GM21528 (cell line): ENCODE measurements around the gene PAPPA.

Source experiments
- ATAC-seq: cut with Tn5 transposase; IDR thresholded peaks from one replicate; pipeline ENCODE4 v1.9.1; 2021; ENCODE audit warnings: mild to moderate bottlenecking, moderate library complexity; ENCODE audit not compliant: unreplicated experiment, low FRiP score

Gene PAPPA

DNA sequence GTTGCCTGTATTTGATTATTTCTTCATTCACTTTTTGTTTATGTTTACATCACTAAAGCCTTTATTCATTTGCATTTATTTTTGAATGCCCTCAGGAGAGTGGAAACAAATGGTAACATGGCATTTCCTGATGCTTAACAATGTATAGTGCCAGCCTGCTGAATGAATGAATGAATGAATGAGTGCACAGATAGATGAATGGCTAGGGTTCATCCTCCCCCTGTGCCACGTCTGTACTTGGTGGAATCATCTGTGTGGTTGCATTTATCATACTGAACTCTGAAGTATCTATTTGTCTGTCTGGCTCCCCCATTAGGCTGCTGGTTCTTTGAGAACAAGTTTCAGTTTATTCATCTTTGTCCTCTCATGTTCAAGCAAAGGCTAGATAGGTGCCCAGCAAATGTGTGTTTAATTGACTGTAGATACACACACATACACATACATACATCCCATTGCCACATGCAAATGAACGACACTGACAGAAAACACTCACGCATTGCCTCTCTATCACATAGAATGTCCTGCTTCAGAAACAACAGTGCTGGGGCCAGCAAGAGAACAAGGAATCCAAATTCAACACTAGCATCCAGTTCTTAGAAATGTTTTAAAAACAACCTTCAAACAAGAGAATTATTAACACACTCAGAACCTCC is 150.4 kb downstream of the PAPPA start:
- ATAC-seq, result no peak

DNA sequence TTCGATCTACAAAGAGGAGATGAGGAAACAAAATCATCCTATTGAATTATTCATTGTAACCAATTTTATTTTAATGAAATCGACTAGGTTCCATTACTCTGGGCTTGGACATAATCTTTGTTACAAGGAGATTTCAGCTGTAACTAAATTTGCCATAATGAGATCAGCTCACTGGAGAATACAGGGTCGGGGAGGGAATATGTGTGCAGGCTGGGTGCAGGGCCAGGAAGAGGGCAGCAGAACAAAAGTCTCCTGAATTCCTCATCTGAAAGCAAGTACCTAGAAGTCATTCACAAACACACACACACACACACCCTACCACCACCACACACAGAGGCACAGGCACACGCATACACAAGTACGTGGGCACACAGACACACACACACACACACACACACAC is 151.2 kb downstream of the PAPPA start:
- ATAC-seq, result no peak

DNA sequence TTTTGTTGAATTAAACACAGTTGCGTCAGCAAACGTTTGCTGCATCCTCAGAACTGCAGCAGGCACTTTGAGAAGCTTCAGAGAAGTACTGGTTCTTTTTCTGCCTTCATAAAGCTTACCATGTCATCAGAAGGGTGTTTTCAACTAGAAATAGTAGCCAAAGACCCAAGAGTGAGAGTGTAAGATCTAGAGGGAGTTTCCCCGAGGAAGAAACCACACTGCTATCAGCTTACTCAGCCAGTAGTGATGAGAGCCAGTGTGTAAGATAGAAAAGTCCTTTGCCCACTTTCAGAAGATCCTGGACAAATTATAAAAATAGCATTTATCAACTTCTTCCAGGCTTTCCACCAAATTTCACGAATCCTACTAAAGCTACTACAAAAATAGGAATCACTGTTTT is 154.5 kb downstream of the PAPPA start:
- no peak for ATAC-seq

DNA sequence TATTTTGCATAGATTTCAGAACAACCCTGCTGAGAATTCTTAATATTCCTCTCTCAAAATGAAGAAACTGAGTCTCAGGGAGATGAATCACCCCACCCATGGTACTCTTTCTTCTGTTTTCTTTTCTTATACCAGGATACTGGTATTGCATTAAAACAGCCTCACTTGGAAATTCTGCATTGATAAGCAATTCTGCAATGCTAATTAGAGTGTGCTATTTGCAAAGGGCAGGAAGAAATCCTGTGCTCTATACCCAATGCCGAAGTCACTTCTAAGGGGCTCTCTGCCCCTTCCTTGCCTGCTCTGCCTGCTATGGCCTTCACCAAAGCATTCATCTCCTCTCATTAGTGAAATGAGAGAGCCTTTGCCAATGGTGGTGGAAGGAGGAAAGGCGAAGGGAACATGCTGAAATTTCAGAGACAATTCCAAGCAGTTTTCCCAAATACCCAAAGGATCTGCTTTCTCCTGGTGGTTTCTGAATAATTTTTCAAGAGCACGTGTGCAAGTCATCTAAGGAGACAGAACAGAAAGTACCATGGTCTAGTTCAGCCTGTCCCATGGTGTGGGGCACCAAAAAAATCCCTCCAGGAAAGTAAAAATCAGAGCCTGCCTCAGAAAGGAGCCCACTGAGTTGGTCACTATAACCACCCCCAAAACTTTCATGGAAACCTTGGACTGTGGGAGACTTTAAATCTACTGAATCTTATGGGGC is 156.5 kb downstream of the PAPPA start:
- ATAC-seq, result no peak

DNA sequence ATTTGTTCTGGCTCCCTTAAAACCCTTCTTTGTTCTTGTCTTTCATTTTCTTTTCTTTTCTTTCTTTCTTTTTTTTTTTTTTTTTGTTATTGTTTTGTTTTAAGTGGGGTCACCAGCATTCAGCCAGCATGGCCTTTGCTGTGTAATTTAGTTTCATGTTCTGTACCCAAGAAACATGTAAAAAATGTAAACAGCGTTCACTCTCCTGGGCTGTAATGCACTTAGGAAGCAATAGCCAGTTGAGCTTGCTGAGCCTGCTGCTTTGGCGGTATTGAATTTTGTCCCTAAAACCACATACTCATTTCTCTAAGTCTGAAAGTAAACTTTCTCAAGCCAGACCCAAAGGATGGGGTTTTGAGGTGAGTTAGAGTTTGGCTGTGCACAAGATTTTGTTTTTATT is 158.6 kb downstream of the PAPPA start:
- ATAC-seq, result no peak

DNA sequence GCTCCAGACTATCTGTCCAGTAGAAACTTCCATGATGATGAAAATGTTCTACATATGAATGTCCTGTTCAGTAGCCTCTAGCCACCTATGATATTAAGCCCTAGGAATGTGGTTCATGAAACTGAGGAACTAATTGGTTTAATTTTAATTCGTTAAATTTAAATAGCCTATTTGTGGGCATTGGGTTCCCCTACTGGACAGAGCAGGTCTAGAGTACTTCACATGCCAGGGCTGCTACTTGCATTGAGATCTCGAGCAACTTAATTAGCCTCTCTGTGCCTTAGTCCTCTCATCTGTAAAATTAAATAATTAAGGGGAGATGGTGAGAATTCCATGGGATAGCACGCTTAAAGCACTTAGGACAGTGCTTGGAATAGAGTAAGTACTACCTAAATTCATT is 160.0 kb downstream of the PAPPA start:
- ATAC-seq, result no peak

DNA sequence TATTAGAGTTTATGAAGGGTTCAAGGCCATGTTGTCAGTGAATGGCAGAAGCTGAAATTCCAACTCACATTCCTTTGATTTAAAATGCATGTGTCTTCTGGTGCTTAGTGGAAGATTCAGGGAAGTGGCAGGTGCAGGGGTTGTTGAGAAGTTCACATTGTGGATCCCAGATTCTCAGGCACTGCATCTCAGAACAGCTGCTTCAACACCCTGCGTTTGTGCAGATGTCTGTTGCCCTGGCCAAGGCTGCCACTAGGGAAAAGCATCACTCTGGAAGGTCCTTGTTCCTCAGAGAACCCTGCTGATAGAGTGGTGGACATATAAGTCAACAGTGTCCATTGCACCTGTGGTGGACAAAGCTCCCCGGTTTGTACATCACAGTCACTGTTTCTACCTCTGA is 162.7 kb downstream of the PAPPA start:
- ATAC-seq, result no peak

DNA sequence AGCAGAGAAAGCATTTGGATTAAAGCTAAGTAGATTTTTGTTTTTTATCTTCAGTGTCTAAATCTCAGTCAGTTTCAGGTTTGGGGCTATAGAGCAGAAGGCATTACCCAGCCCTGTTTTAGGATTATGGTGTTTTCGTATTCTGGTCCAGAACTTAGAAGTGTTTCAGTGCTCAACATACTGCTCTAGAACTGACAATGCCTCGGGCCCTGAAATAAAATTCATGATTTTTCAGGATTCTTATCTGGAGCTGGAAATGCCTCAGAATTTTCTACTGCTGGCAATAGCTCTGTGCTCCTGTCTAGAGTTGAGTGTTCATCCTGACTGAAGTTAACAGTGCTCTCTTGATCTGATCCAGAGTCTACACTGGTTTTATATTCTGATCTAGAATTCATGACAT is 163.9 kb downstream of the PAPPA start:
- no peak for ATAC-seq

DNA sequence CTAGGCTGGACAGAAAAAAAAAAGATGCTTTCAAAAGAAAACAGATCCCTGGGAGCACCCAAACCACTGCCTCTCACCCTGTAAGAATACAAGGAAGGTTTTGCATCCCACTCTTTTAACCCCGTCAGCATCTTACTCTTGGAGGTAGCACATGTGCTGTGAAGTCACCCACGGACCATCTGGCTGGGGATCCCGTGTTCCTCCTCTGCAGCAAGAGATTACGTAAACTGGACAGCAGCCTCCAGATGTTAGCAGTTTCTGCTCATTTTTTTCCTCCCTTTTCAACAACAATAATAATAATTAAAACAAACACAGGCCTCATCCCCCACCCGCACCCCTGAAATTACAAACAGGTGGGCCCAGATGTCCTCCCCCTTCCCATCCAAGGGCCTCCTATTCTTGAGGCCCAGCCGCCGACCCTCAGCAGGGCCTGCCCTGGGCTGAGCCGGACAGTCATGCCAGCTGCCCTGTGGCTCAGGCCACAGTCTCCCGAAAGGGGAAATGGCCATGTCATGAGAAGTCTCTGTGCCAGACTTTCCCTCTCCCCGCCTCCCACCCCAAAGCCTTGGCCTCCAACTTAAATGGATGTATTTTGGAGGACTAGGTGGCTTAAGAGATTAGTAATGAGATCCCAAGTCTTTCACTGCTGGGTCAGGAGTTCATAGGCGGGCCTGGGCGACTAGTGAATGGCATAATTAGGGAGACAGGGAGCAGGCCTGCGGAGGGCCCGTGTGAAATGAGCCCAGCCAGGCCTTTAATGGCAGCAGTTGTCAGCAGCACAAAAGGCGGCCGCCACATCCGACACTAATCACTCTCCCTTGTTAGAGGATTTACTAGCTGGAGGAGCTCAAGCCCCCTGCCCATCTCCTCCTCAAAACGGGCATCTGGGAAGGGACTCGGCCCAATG is 165.1 kb downstream of the PAPPA start:
- no peak for ATAC-seq

DNA sequence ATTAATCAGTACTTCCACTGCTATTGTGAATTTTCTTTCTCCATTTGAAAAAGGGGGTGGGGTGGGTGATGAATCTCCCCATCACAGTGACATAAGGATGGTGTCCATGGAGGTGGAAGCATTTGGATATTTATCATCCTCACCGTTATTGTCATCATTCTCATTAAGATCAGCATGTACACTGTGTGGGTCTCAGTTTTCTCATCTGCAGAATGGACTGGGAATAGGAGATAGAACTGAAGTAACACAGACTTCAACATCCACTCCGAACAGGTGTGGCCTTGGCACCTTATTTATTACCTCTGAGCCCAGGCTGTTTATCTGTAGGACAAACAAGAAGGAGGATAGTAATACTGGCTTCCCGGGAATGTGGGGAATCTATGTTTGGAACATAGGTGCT is 165.9 kb downstream of the PAPPA start:
- ATAC-seq, result no peak

DNA sequence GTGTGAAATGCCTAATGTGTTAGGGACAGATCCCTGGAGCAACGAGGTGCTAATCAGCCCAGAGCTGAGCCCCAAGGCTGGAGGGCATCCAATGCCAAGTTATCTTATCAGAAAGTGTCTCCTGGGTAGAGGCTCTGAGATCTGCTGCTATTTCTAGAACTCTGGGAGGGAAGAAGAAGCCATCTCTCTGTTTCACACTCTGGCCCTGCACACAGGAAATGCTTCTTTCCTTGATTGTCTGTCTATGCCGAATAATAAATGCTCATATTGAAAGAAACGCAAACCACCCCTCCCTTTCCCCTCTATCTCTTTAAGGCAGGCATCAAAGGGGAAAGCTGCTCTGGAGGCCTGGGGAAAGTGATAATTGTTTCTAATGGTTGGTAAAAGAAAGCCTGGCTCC is 166.7 kb downstream of the PAPPA start:
- ATAC-seq, result no peak

DNA sequence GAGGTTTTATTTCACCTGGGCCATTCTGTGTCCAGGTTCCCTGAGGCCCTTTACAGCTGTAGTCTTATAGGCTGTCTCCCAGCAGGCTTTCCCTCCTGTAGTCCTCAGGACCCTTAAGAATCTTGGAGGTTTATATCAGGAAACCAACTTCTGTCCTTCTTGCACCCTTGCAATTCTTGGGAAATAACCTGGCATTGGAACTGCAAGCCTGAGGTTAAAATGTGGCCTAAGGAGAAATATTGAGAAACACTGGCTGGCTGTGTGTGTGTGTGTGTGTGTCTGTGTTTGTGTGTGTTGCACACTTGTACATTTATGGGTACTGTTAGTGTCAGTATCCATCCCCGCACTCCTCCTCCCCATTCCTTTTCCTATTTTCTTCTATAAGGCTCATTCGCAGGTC is 168.9 kb downstream of the PAPPA start:
- no peak for ATAC-seq

DNA sequence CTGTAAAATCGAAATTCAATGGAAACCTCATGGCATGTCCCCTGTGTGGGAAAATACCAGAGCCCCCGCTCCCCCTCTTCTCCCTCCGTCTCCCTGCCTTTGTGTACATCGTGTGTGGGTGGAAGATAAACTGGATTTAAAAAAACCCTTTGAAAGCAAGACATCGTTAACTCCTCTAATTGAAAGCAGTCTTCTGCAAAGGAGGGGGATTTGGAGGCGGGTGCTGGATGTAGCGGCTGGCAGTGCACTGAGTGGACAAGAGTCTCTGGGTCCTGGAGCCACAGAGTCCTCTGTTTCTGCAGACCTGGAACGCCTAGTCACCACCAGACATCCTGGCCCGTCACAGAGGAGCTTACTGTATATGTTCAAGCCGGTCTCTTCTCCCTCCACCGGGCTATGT is 169.4 kb downstream of the PAPPA start:
- no peak for ATAC-seq

DNA sequence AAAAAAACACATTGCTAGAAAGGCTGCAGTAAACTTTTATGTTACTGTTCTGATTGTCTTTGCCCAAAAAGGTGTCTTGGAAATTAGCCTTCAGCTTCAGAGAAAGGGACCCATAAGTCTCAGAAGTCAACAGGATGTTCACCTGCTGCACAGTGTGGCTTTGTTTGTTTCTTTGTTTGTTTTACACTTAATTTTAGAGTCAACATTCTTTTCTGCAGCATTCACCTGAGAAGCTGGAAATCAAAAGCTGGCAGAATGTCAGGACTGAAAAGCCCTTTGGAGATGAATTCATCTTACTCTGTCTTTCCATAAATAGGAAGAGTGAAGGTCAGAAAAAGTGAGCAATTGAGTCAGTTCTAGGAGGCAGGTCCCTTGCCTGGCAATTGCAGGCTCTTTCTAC is 170.0 kb downstream of the PAPPA start:
- ATAC-seq, result no peak

DNA sequence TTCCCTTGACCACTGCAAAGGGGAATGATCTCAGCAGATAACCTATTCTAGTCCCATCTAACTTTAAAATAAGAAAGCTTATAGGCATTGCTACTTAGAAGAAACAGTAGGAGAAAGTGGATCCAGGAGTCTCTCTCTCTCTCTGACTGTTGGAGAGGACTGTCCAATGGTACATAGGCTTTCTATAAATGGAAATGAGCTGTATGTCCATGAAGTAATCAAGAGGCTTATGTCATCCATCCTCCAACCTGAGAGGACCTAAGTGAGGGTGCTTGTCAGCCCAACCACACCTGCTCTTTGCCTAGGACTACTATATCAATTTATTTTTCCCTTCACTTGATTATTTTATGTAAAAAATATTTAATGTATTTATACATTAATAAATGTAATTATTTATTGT is 172.3 kb downstream of the PAPPA start:
- ATAC-seq, result no peak

DNA sequence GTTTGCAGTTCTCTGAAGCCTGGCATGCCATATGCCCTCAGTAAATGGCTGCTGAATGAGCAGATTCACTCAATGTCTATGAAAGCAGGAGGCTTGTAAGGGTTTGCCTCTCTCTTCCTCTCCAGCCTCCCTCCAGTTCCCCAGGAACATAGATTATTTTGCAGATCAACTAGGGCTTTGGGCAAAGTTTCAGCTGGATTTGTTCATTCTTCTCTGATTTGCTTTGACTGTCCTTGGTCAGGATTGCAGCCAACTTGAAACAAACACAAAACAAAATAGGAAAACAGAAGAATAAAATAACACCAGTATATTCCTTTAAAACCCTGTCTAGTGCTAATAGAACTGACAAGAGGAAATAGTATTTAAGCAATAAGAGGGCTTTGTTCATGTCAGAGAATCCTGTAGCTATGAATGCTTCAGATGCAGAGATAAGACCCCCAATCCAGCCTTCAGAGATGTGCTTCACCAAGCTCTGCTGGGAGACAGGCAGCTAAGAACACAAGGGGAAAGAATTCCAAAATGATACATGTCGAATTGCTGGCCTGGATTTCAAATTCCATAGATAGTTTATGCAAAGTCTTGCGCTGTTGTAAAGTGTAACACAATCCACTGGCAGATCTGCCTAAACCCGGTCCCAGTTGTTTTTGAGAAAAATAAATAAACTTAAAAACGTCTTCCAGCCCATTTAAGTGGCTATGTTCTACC is 174.3 kb downstream of the PAPPA start:
- no peak for ATAC-seq

DNA sequence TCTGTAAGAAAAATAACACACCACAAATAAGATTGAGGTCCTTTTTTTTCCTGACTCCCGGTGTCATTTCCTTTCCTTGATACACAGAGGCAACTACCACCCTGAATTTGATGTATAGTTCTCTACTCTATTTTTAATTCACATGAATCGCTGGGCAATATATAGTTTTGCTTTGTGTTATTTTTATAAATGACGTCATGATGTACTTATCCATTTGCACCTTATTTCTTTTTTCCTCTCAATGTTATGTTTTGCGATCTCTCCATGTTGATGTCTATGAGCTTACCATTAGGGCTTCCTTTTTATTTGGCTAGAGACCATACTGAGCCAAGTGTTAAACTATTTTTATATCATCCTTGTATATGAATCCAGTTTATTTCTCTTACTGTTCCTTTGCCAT is 175.9 kb downstream of the PAPPA start:
- ATAC-seq, result no peak

DNA sequence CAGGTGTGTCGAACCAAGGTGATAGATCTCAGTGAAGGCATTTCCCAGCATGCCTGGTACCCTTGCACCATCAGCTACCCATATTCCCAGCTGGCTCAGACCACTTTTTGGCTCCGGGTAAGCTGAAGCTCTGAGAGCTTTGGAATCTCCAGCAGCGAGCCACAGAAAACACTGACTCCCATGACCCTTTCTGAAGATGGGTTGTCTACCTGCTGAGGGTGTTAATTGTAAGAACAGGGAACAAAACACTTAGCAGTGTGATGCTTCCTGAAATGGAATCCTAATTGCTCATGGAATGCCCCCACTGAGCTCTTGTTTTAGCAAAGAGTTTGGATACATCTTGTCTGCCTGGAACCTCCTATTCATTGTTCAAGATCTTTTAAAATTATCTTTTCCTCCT is 177.7 kb downstream of the PAPPA start:
- no peak for ATAC-seq

DNA sequence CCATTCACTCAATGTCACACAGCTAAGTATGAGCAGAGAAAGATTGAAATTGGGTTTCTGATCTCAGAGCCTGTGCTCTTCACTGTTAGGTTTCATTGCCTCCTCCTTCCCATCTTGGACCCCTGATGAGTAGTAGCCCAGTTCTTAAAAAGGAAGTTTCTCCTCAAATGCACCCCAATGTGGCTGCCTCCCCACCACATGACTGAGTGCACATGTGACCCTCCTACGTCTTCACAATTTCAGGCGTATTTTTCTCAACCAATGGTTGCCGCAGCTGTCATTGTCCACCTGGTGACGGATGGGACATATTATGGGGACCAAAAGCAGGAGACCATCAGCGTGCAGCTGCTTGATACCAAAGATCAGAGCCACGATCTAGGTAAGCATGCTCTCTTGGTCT is 178.5 kb downstream of the PAPPA start:
- no peak for ATAC-seq

DNA sequence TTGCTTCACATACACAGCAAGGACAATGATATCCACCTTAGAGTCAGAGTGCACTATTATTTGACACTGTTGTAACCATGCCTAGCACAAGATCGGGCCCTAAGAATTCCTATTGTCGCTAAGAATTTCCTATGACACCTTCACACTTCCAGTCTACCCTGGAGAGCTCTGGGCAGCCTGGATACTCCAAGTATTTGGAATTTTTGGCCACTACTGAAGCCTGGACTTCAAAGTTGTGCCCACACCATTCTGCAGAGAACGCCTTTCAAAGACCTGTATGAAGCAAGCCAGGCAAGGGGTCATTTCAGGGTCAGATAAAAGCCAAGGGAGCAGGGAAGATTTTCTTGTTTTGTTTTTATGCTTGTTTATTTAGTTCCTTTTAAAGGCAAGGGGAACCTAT is 179.7 kb downstream of the PAPPA start:
- ATAC-seq, result no peak
